Activated naive CD4-positive, alpha-beta T cell treated with Interleukin-2 at 50 U/mL for 16 hours (primary cell): ENCODE results near the gene CLMP.

ENCODE experiments used
- DNase-seq: peaks from one replicate; pipeline ENCODE4 v3.0.0-alpha.2; 2020

Gene CLMP

GRCh38 chr11:123188508-123189165, 6.4 kb downstream of the CLMP start:
- DNase-seq, result no peak

GRCh38 chr11:123187665-123188507, 7.2 kb downstream of the CLMP start:
- DNase-seq, result no peak

GRCh38 chr11:123187248-123187647, 7.8 kb downstream of the CLMP start:
- DNase-seq, result no peak

- no peak for DNase-seq
Measured at GRCh38 chr11:123186286-123186685, 8.8 kb downstream of the CLMP start.

GRCh38 chr11:123185326-123185725, 9.7 kb downstream of the CLMP start:
- no peak for DNase-seq

GRCh38 chr11:123184531-123184930, 10.5 kb downstream of the CLMP start:
- no peak for DNase-seq

- no peak for DNase-seq
Measured at GRCh38 chr11:123183391-123184099, 11.5 kb downstream of the CLMP start.

GRCh38 chr11:123181767-123182500, 13.1 kb downstream of the CLMP start:
- DNase-seq, result no peak

GRCh38 chr11:123181075-123181474, 14.0 kb downstream of the CLMP start:
- DNase-seq, result no peak

- DNase-seq, result no peak
Measured at GRCh38 chr11:123180574-123180973, 14.5 kb downstream of the CLMP start.

GRCh38 chr11:123180166-123180565, 14.9 kb downstream of the CLMP start:
- no peak for DNase-seq

GRCh38 chr11:123179586-123179985, 15.5 kb downstream of the CLMP start:
- DNase-seq, result no peak

- no peak for DNase-seq
Measured at GRCh38 chr11:123178186-123178585, 16.9 kb downstream of the CLMP start.

GRCh38 chr11:123176785-123177184, 18.3 kb downstream of the CLMP start:
- DNase-seq, result no peak

- DNase-seq, result no peak
Measured at GRCh38 chr11:123174196-123175183, 20.6 kb downstream of the CLMP start.

GRCh38 chr11:123173856-123174186, 21.2 kb downstream of the CLMP start:
- no peak for DNase-seq

GRCh38 chr11:123173040-123173855, 21.8 kb downstream of the CLMP start:
- DNase-seq, result no peak

GRCh38 chr11:123170929-123171328, 24.1 kb downstream of the CLMP start:
- no peak for DNase-seq

- no peak for DNase-seq
Measured at GRCh38 chr11:123169821-123170220, 25.2 kb downstream of the CLMP start.

- no peak for DNase-seq
Measured at GRCh38 chr11:123168955-123169484, 26.0 kb downstream of the CLMP start.

GRCh38 chr11:123168241-123168640, 26.8 kb downstream of the CLMP start:
- no peak for DNase-seq
